ENCODE data around the gene OR4D2. TPM values are rescaled to one million over a fixed set of nuclear protein-coding genes. Genes with fewer than 3 reads are reported as not detected.

OR4D2 gene
- total and polyA plus RNA-seq, 2 of the 13 experiments (the other 11 are each of a cell fraction or from before 2014, with no cell fraction given), result not detected

DNA sequence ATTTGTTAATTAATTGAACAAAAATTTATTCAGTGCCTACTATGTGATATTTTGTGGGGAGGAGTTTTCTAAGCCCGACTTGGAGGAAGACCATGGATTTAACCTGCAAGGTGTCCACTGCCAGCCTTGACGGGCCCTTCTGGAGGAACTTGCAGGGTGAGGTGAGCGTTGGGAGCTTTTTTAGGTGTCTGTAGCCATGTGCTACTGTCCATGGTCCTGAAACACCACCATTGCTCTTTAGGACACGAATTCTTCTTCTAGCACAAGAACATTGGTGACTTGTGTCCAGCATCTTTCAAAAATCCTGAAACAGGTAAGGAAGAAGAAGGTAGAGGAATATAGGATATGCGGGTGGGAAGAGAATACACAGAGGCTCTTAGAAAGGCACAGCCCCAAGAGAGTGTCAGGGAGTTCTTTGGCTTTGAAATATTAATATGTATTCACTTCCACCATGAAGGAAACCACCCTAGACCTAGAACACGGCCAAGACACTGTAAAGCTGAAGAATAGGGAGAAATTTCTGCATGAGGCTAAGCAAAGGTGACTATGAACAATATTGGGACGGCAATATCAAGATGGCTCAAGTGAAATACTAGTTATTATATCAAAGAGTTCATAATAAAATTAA is 46.5 kb upstream of the OR4D2 start:
- BruUV-seq (replicated peaks), result no TSS peak
- Histone ChIP-seq H3K4me2 (ENCODE audit: low read depth, low read length) (no peak overlapping the region), H3K27me3 (ENCODE audit: control insufficient read depth in 1 of 2, insufficient read depth in 2 of 2, low read length in 2 of 2) (peaks cover 1 to 3% of the 10 kb centered on the region in 2 experiments; a peak in 2 of 5 replicates), H3K4me1 (ENCODE audit: insufficient read depth, low read length) (no peaks in the 10 kb centered on the region), H3K36me3 (replicated peaks in 1 of 2; ENCODE audit: control insufficient read depth in 1 of 2, insufficient read depth in 2 of 2, low read length in 2 of 2) (no peaks in the 10 kb centered on the region), H3K79me2 (ENCODE audit: insufficient read depth, low read length) (no peaks in the 10 kb centered on the region), H4K20me1 (ENCODE audit: insufficient read depth, low read length) (no peaks in the 10 kb centered on the region), H3K9ac (ENCODE audit: insufficient read depth, low read depth, low read length) (no peak overlapping the region), H3K9me3 (ENCODE audit: low read length) (no peaks in the 10 kb centered on the region), H2AFZ (ENCODE audit: low read length) (no peak overlapping the region), H3K27ac (ENCODE audit: extremely low read length, insufficient read depth, low read length) (no peak overlapping the region), H3K4me3 (replicated peaks in 1 of 3; ENCODE audit: insufficient read depth in 1 of 3, low read depth in 2 of 3, low read length in 3 of 3) (no peak overlapping the region)
- ATAC-seq (peak; percentile 53; the same call in 2 of the 3 replicates), DNase-seq (ENCODE audit: low spot score) (peak; percentile 56), FAIRE-seq (peak; percentile 72)
- in situ Hi-C loops (cut with HindIII; ENCODE audit: extremely low pct_ligation_motif_present, low pct_unique_long_range_greater_than_20kb), result no loop called here
- CTCF ChIA-PET (ENCODE audit: low intra/inter-chr PET ratio, low total read pairs), result no interaction called here
- intact Hi-C loops (cut with micrococcal nuclease; ENCODE audit: unreplicated experiment), result no loop called here
- 12% methylated on average over 7 of the region's 7 CpGs for WGBS (ENCODE audit: low lambda C conversion rate)
- POLR2A ChIA-PET, result no interaction called here
- TF ChIP-seq, protein P1, sequence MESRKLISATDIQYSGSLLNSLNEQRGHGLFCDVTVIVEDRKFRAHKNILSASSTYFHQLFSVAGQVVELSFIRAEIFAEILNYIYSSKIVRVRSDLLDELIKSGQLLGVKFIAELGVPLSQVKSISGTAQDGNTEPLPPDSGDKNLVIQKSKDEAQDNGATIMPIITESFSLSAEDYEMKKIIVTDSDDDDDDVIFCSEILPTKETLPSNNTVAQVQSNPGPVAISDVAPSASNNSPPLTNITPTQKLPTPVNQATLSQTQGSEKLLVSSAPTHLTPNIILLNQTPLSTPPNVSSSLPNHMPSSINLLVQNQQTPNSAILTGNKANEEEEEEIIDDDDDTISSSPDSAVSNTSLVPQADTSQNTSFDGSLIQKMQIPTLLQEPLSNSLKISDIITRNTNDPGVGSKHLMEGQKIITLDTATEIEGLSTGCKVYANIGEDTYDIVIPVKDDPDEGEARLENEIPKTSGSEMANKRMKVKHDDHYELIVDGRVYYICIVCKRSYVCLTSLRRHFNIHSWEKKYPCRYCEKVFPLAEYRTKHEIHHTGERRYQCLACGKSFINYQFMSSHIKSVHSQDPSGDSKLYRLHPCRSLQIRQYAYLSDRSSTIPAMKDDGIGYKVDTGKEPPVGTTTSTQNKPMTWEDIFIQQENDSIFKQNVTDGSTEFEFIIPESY (CRISPR knock-in tag; IDR thresholded peaks at IDR 0.05), result no peak
- TF ChIP-seq POLR2AphosphoS2 (IDR thresholded peaks at IDR 0.05; ENCODE audit: low read depth, low read length) (no peak), CBFB (CRISPR knock-in tag; IDR thresholded peaks at IDR 0.05) (no peak), MAFF (IDR thresholded peaks at IDR 0.05; ENCODE audit: low read depth, low read length) (no peak), SOX5 (CRISPR knock-in tag; IDR thresholded peaks at IDR 0.05; ENCODE audit: borderline replicate concordance) (peak; percentile 40; the same call in 1 of the 2 replicates), CAMTA2 (CRISPR knock-in tag; IDR thresholded peaks at IDR 0.05; ENCODE audit: borderline replicate concordance) (no peak), KLF11 (CRISPR knock-in tag; IDR thresholded peaks at IDR 0.05) (peak; percentile 96), ONECUT2 (CRISPR knock-in tag; IDR thresholded peaks at IDR 0.05) (no peak), ISL2 (CRISPR knock-in tag; IDR thresholded peaks at IDR 0.05) (no peak; the same call in 1 of the 2 replicates), MTA3 (CRISPR knock-in tag; IDR thresholded peaks at IDR 0.05) (no peak), POLR2A (IDR thresholded peaks at IDR 0.05; ENCODE audit: insufficient read depth in 1 of 2, low read depth in 2 of 2, low read length in 2 of 2) (no peak), RAD21 (CRISPR knock-in tag; IDR thresholded peaks at IDR 0.05) (no peak), ZNF546 (CRISPR knock-in tag; conservative IDR thresholded peaks at IDR 0.05) (no peak)
- TF ChIP-seq, protein P2, sequence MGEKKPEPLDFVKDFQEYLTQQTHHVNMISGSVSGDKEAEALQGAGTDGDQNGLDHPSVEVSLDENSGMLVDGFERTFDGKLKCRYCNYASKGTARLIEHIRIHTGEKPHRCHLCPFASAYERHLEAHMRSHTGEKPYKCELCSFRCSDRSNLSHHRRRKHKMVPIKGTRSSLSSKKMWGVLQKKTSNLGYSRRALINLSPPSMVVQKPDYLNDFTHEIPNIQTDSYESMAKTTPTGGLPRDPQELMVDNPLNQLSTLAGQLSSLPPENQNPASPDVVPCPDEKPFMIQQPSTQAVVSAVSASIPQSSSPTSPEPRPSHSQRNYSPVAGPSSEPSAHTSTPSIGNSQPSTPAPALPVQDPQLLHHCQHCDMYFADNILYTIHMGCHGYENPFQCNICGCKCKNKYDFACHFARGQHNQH (CRISPR knock-in tag; IDR thresholded peaks at IDR 0.05), result peak; percentile 66; the same call in 1 of the 2 replicates
- TF ChIP-seq, protein P3, sequence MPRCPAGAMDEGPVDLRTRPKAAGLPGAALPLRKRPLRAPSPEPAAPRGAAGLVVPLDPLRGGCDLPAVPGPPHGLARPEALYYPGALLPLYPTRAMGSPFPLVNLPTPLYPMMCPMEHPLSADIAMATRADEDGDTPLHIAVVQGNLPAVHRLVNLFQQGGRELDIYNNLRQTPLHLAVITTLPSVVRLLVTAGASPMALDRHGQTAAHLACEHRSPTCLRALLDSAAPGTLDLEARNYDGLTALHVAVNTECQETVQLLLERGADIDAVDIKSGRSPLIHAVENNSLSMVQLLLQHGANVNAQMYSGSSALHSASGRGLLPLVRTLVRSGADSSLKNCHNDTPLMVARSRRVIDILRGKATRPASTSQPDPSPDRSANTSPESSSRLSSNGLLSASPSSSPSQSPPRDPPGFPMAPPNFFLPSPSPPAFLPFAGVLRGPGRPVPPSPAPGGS (CRISPR knock-in tag; IDR thresholded peaks at IDR 0.05), result no peak
- TF ChIP-seq, protein P4, sequence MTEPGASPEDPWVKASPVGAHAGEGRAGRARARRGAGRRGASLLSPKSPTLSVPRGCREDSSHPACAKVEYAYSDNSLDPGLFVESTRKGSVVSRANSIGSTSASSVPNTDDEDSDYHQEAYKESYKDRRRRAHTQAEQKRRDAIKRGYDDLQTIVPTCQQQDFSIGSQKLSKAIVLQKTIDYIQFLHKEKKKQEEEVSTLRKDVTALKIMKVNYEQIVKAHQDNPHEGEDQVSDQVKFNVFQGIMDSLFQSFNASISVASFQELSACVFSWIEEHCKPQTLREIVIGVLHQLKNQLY (CRISPR knock-in tag; IDR thresholded peaks at IDR 0.05), result no peak; the same call in 1 of the 2 replicates
- TF ChIP-seq, protein P5, sequence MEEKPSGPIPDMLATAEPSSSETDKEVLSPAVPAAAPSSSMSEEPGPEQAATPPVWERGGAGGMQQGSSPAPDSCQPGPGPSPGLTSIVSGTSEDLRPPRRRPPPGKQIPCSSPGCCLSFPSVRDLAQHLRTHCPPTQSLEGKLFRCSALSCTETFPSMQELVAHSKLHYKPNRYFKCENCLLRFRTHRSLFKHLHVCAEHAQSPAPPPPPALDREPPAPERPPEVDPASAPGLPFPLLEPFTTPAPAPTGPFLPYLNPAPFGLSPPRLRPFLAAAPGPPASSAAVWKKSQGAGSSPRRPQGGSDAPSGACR (CRISPR knock-in tag; IDR thresholded peaks at IDR 0.05), result no peak
- TF ChIP-seq, protein P6, sequence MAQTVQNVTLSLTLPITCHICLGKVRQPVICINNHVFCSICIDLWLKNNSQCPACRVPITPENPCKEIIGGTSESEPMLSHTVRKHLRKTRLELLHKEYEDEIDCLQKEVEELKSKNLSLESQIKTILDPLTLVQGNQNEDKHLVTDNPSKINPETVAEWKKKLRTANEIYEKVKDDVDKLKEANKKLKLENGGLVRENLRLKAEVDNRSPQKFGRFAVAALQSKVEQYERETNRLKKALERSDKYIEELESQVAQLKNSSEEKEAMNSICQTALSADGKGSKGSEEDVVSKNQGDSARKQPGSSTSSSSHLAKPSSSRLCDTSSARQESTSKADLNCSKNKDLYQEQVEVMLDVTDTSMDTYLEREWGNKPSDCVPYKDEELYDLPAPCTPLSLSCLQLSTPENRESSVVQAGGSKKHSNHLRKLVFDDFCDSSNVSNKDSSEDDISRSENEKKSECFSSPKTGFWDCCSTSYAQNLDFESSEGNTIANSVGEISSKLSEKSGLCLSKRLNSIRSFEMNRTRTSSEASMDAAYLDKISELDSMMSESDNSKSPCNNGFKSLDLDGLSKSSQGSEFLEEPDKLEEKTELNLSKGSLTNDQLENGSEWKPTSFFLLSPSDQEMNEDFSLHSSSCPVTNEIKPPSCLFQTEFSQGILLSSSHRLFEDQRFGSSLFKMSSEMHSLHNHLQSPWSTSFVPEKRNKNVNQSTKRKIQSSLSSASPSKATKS (CRISPR knock-in tag; IDR thresholded peaks at IDR 0.05), result no peak

Data from HepG2 (cell line).